GM12878 (cell line): ENCODE results near the gene ZNFX1. TPM values are rescaled to one million over a fixed set of nuclear protein-coding genes. Genes with fewer than 3 reads are reported as not detected.

Experiments
- ATAC-seq: fragments of 200-7000 bp; cut with Tn5 transposase; 3 replicates; pipeline ENCODE4 v1.9.1; 2020; ENCODE audit warnings: mild to moderate bottlenecking, moderate library complexity
- Bru-seq: library from RNA; stranded (reverse); fragments of 400-500 nt; gene quantifications from one replicate; lab custom pipeline; 2021; lab: Mats Ljungman, UMichigan
- BruChase-seq, 2 experiments: library from RNA; stranded (reverse); fragments of 400-500 nt; gene quantifications; one replicate each; lab custom pipeline; 2021; lab: Mats Ljungman, UMichigan
- BruUV-seq: library from RNA; stranded (reverse); fragments of 400-500 nt; replicated peaks from 2 replicates; lab custom pipeline; 2021; lab: Mats Ljungman, UMichigan
- CTCF ChIA-PET: fragments of 300-600 bp; sonication (Branson Sonifier 250); formaldehyde crosslinking; extraction: SDS; loops from one replicate; lab custom pipeline; 2021; ENCODE audit warnings: inconsistent platforms; lab: Yijun Ruan, JAX
- POLR2A ChIA-PET: fragments of 350-600 bp; formaldehyde crosslinking; extraction: SDS; loops from one replicate; lab custom pipeline; 2021; ENCODE audit warnings: inconsistent platforms; lab: Charles Lee
- RAD21 ChIA-PET: fragments of 300-600 bp; sonication (Branson Sonifier 250); formaldehyde crosslinking; loops from one replicate; lab custom pipeline; 2023; ENCODE audit warnings: antibody characterized with exemption; ENCODE audit not compliant: unreplicated experiment; lab: Charles Lee
- SMC1A ChIA-PET: fragments of 300-600 bp; sonication (Branson Sonifier 250); formaldehyde crosslinking; loops from one replicate; lab custom pipeline; 2023; ENCODE audit not compliant: unreplicated experiment, uncharacterized antibody; lab: Charles Lee
- DNase-seq: peaks from one replicate; pipeline ENCODE4 v3.0.0-alpha.2; 2011; ENCODE audit warnings: low read depth, low spot score
- FAIRE-seq: peaks from 3 replicates; lab custom pipeline; 2011; peaks lifted over from hg19 to GRCh38; lab: Jason Lieb, UNC
- H2AFZ ChIP-seq: 2 replicates; pipeline ENCODE4 v1.6.0; 2011; ENCODE audit warnings: low read depth, low read length, control low read depth; ENCODE audit not compliant: control insufficient read depth
- H3K27ac ChIP-seq: 2 replicates; pipeline ENCODE4 v1.5.1; 2011; ENCODE audit warnings: control low read depth; ENCODE audit not compliant: control insufficient read depth, insufficient read depth
- H3K27me3 ChIP-seq, 2 experiments: replicated peaks in 1 of 2; 2 replicates each; pipeline versions ENCODE4 v1.6.0 to v1.6.1; 2011; ENCODE audit warnings: low read length in 1 of 2; ENCODE audit not compliant: control insufficient read depth in 2 of 2, insufficient read depth in 2 of 2
- H3K36me3 ChIP-seq, 2 experiments: 2 replicates each; pipeline ENCODE4 v1.5.1; 2011; ENCODE audit warnings: low read length in 1 of 2; ENCODE audit not compliant: control insufficient read depth in 2 of 2, insufficient read depth in 2 of 2
- H3K4me1 ChIP-seq: 2 replicates; pipeline ENCODE4 v1.6.1; 2011; ENCODE audit warnings: mild to moderate bottlenecking, low read length, moderate library complexity, mixed read lengths; ENCODE audit not compliant: control insufficient read depth, insufficient read depth
- H3K4me2 ChIP-seq: 2 replicates; pipeline ENCODE4 v1.6.0; 2011; ENCODE audit warnings: control low read depth; ENCODE audit not compliant: control insufficient read depth, insufficient read depth
- H3K4me3 ChIP-seq: fragments of 200-600 bp; sonication (generic); 2 replicates; pipeline ENCODE4 v1.5.1; 2016
- H3K79me2 ChIP-seq: 2 replicates; pipeline ENCODE4 v1.6.0; 2011; ENCODE audit warnings: low read length; ENCODE audit not compliant: control insufficient read depth, insufficient read depth
- H3K9ac ChIP-seq: 2 replicates; pipeline ENCODE4 v1.8.0; 2011; ENCODE audit warnings: low read length, control low read depth, mixed read lengths; ENCODE audit not compliant: control insufficient read depth, insufficient read depth
- H3K9me3 ChIP-seq: replicated peaks from 3 replicates; pipeline ENCODE4 v1.5.1; 2011; ENCODE audit warnings: mild to moderate bottlenecking, low read length; ENCODE audit not compliant: control insufficient read depth, insufficient read depth
- H4K20me1 ChIP-seq: 2 replicates; pipeline ENCODE4 v1.6.0; 2011; ENCODE audit not compliant: control insufficient read depth, insufficient read depth
- BMI1 ChIP-seq: fragments of 450-650 bp; IDR thresholded peaks from 2 replicates; pipeline ENCODE4 v1.6.1; 2016; ENCODE audit warnings: mild to moderate bottlenecking, moderate library complexity, borderline replicate concordance
- HSF1 ChIP-seq: fragments of 150-350 bp; IDR thresholded peaks from 2 replicates; pipeline ENCODE4 v1.6.1; 2014; ENCODE audit warnings: mild to moderate bottlenecking, low read depth, low read length
- MTA3 ChIP-seq: IDR thresholded peaks from 2 replicates; pipeline ENCODE4 v1.6.1; 2012; ENCODE audit warnings: low read length, inconsistent platforms, borderline replicate concordance
- PBX3 ChIP-seq: IDR thresholded peaks from 2 replicates; pipeline ENCODE4 v1.6.1; 2011; ENCODE audit warnings: mild to moderate bottlenecking, low read depth, low read length, moderate library complexity; ENCODE audit not compliant: insufficient replicate concordance
- PKNOX1 ChIP-seq: fragments of 450-650 bp; IDR thresholded peaks from 2 replicates; pipeline ENCODE4 v1.6.1; 2016; ENCODE audit warnings: mild to moderate bottlenecking
- RB1 ChIP-seq: fragments of 450-650 bp; formaldehyde crosslinking; IDR thresholded peaks from 2 replicates; pipeline ENCODE4 v1.6.1; 2017; ENCODE audit warnings: mild to moderate bottlenecking, borderline replicate concordance
- RELB ChIP-seq: fragments of 450-650 bp; IDR thresholded peaks from 2 replicates; pipeline ENCODE4 v1.6.1; 2017; ENCODE audit warnings: low read depth, mild to moderate bottlenecking, moderate library complexity
- TCF7 ChIP-seq: IDR thresholded peaks from 2 replicates; pipeline ENCODE4 v1.6.1; 2014; ENCODE audit warnings: antibody characterized with exemption, borderline replicate concordance
- USF1 ChIP-seq: IDR thresholded peaks from 2 replicates; pipeline ENCODE4 v1.6.1; 2011; ENCODE audit warnings: borderline replicate concordance, low read depth, mild to moderate bottlenecking, moderate library complexity, mixed read lengths, low read length; ENCODE audit not compliant: insufficient read depth; ENCODE audit errors: extremely low read length
- WGBS: methylation state at CpG from one replicate; pipeline ENCODE4 v1.1.6; 2016; ENCODE audit warnings: low lambda C conversion rate; ENCODE audit not compliant: insufficient replicate concordance, insufficient coverage; ENCODE audit errors: missing lambda C conversion rate; 5-methylcytosine and 5-hydroxymethylcytosine counted together
- in situ Hi-C: fragments of 300-500 bp; cut with MboI; formaldehyde crosslinking; loops from 9 replicates; pipeline ENCODE4 v1.14.3; 2018; ENCODE audit warnings: mixed read lengths
- intact Hi-C: fragments of 100-400 bp; cut with micrococcal nuclease; formaldehyde crosslinking; loops from one replicate; pipeline ENCODE4 v1.14.2; 2022; ENCODE audit not compliant: unreplicated experiment
- long read RNA-seq, 2 experiments: library from polyadenylated mRNA; unstranded; transcript quantifications; one replicate each; pipeline ENCODE4 v2.0.0, GENCODE V29; 2019 to 2020
- polyA minus RNA-seq, 3 experiments: library from RNA; depleted of rRNA, polyadenylated mRNA; stranded (reverse); fragments of >200 nt; gene quantifications; 2 replicates each; pipeline ENCODE4 v1.2.3, GENCODE V29; 2011
- polyA plus RNA-seq, 11 experiments: library from polyadenylated mRNA; depleted of rRNA in 4 of 11; unstranded in 6 of 11; stranded (reverse) in 5 of 11; fragments of >200 nt; fragmentation: Nextera tagmentation in 4 of 11; fragmentation: Illumina TruSeq in 1 of 11; extraction: Ambion mirVana in 4 of 11; extraction: Trizol in 1 of 11; gene quantifications; 1 replicate in 1 of 11; 2 replicates in 10 of 11; pipeline versions ENCODE4 v1.2.1 to v1.2.3, GENCODE V29; 2011 to 2016; ENCODE audit warnings: inconsistent platforms in 2 of 11, missing spikeins in 2 of 11, low read depth in 1 of 11
- total RNA-seq, 4 experiments: library from RNA; depleted of rRNA in 3 of 4; stranded (reverse); fragments of >200 nt in 3 of 4; fragmentation: Illumina TruSeq in 1 of 4; extraction: Trizol in 1 of 4; gene quantifications; 2 replicates each; pipeline versions ENCODE4 v1.2.1 to v1.2.3, GENCODE V29; 2013 to 2021

ZNFX1 gene
- 51.3 and 51.5 TPM in 2 replicates for total RNA-seq (2013; cell fraction: nucleolus; rRNA removed)
- total RNA-seq (2014; rRNA removed): 31.5 and 32.1 TPM in 2 replicates
- total RNA-seq (2014; rRNA removed; fragmentation: Illumina TruSeq; extraction: Trizol): 26.3 and 27.8 TPM in 2 replicates
- total RNA-seq (2021): 29.8 and 30.6 TPM in 2 replicates
- polyA plus RNA-seq (2011; ENCODE audit: low read depth): 14.5 TPM
- 6.9 and 9.1 TPM in 2 replicates for polyA plus RNA-seq (2011; rRNA removed)
- 14.1 and 18.0 TPM in 2 replicates for polyA plus RNA-seq (2011; cell fraction: cytosol; rRNA removed)
- 6.9 and 11.6 TPM in 2 replicates for polyA plus RNA-seq (2011; cell fraction: nucleus; rRNA removed)
- 16.7 and 17.2 TPM in 2 replicates for polyA plus RNA-seq (2012)
- polyA plus RNA-seq (2014; fragmentation: Illumina TruSeq; extraction: Trizol): 26.4 and 28.5 TPM in 2 replicates
- 10 to 100 TPM in 1 of 2 experiments, 1 to 10 TPM in 1; 7.4 to 14.6 TPM for polyA plus RNA-seq (2014; fragmentation: Nextera tagmentation; extraction: Ambion mirVana)
- polyA plus RNA-seq (2014; rRNA removed): 16.4 and 18.2 TPM in 2 replicates
- 10 to 100 TPM; 24.9 to 27.2 TPM for polyA plus RNA-seq (2016; fragmentation: Nextera tagmentation; extraction: Ambion mirVana)
- 30.2 and 32.8 TPM in 2 replicates for polyA minus RNA-seq (2011; rRNA and poly(A)+ RNA removed)
- polyA minus RNA-seq (2011; cell fraction: cytosol; rRNA and poly(A)+ RNA removed): 14.2 and 16.9 TPM in 2 replicates
- 15.8 and 18.1 TPM in 2 replicates for polyA minus RNA-seq (2011; cell fraction: nucleus; rRNA and poly(A)+ RNA removed)
- Bru-seq, nascent RNA: percentile 87 among the genes with signal in this experiment
- percentile 83 among the genes with signal in this experiment for BruChase-seq, experiment 1, labeled RNA remaining after a 6-hour chase
- BruChase-seq, experiment 2, labeled RNA remaining after a 2-hour chase: percentile 91 among the genes with signal in this experiment
- long read RNA-seq, experiment 1, partial matches to known transcripts: 18 of 21 reads
- long read RNA-seq, experiment 1, other reads (novel, unspliced or antisense): 3 of 21 reads
- long read RNA-seq, experiment 2, partial matches to known transcripts: 22 of 42 reads
- long read RNA-seq, experiment 2, other reads (novel, unspliced or antisense): 20 of 42 reads

GRCh38 chr20:49278036-49278817 lies at the start of gene ZNFX1:
Gene ZNFX1 (minus strand): TSS chr20:49278057. CDS start chr20:49275839, 2,218 bp downstream.
- Histone ChIP-seq H3K9ac (peak within 1 kb of the TSS; percentile 98), H2AFZ (peak within 1 kb of the TSS; percentile 82), H4K20me1 (peaks cover 6% of the 10 kb centered on the region), H3K9me3 (peaks cover 12% of the 10 kb centered on the region), H3K4me2 (peak within 1 kb of the TSS; percentile 87), H3K27ac (peak within 1 kb of the TSS; percentile 92), H3K36me3 (peaks cover 17 to 44% of the 10 kb centered on the region in 2 experiments), H3K4me1 (peaks cover 3% of the 10 kb centered on the region; the same call in 1 of the 2 replicates), H3K79me2 (peaks cover 86% of the 10 kb centered on the region), H3K27me3 (no peaks in the 10 kb centered on the region), H3K4me3 (peak within 1 kb of the TSS; percentile 95)
- peak; percentile 85 for ATAC-seq
- peak; percentile 95 for DNase-seq
- ChIA-PET SMC1A (no interaction called here), POLR2A (interaction anchor here (0.9 to 1.9 kb wide), 2 partner anchors 10 to 61 kb away, joined by 3 to 7 read pairs; no protein-coding TSS in a partner anchor), RAD21 (interaction anchor here (0.7 to 3.0 kb wide), 3 partner anchors 11 to 59 kb away, joined by 3 to 17 read pairs (median 4); partner anchors contain the start of gene DDX27), CTCF (no interaction called here)
- in situ Hi-C loops (no loop called here), intact Hi-C loops (loop anchor here (2.0 to 10.0 kb wide), 3 partner anchors 59 to 537 kb away; partner anchors contain the start of genes DDX27 and SLC9A8)
- 1% methylated on average over 74 of the region's 80 CpGs for WGBS
- BruUV-seq: no TSS peak
- FAIRE-seq: peak; percentile 92
- TF ChIP-seq RB1 (peak; percentile 84; the same call in 1 of the 2 replicates), PBX3 (peak; percentile 28), MTA3 (peak; percentile 90; the same call in 1 of the 2 replicates), USF1 (peak; percentile 17), RELB (peak; percentile 58; the same call in 1 of the 2 replicates), PKNOX1 (0 out of 2 replicates have a peak, but pooled peaks have one; percentile 8), BMI1 (peak; percentile 35; the same call in 1 of the 2 replicates), HSF1 (no peak), TCF7 (0 out of 2 replicates have a peak, but pooled peaks have one; percentile 5)
